Osteoblast (primary cell): Measurements from ENCODE around the gene F7. TPM values are rescaled to one million over a fixed set of nuclear protein-coding genes. Genes with fewer than 3 reads are reported as not detected.

ENCODE experiments used
- DNase-seq: peaks from one replicate; pipeline ENCODE4 v3.0.0; 2011; ENCODE audit warnings: low spot score, mixed read lengths; ENCODE audit not compliant: insufficient read length; ENCODE audit errors: missing footprints
- H2AFZ ChIP-seq: 2 replicates; pipeline ENCODE4 v1.6.0; 2011; ENCODE audit warnings: mild to moderate bottlenecking, low read length
- H3K27ac ChIP-seq: 2 replicates; pipeline ENCODE4 v1.5.1; 2011; ENCODE audit warnings: mild to moderate bottlenecking, low read depth, low read length, moderate library complexity
- H3K27me3 ChIP-seq: 2 replicates; pipeline ENCODE4 v1.6.0; 2012; ENCODE audit warnings: mild to moderate bottlenecking, control low read depth, inconsistent platforms, low read length, moderate library complexity; ENCODE audit not compliant: insufficient read depth
- H3K36me3 ChIP-seq: 2 replicates; pipeline ENCODE4 v1.5.1; 2011; ENCODE audit warnings: mild to moderate bottlenecking, low read length, control low read depth, moderate library complexity; ENCODE audit not compliant: insufficient read depth
- H3K4me1 ChIP-seq: 2 replicates; pipeline ENCODE4 v1.5.1; 2011; ENCODE audit warnings: mild to moderate bottlenecking, low read length, control low read depth, moderate library complexity; ENCODE audit not compliant: insufficient read depth
- H3K4me2 ChIP-seq: 2 replicates; pipeline ENCODE4 v1.6.0; 2011; ENCODE audit warnings: mild to moderate bottlenecking, low read length; ENCODE audit not compliant: insufficient read depth
- H3K4me3 ChIP-seq: fragments of 200-600 bp; sonication (generic); 3 replicates; pipeline ENCODE4 v1.5.1; 2012; ENCODE audit warnings: mild to moderate bottlenecking, low read length, inconsistent platforms; ENCODE audit not compliant: insufficient read depth
- H3K79me2 ChIP-seq: 2 replicates; pipeline ENCODE4 v1.6.0; 2012; ENCODE audit warnings: mild to moderate bottlenecking, low read length, control low read depth, inconsistent platforms; ENCODE audit not compliant: insufficient read depth
- H3K9me3 ChIP-seq: 2 replicates; pipeline ENCODE4 v1.5.1; 2011; ENCODE audit warnings: low read depth, low read length, control low read depth
- H4K20me1 ChIP-seq: 2 replicates; pipeline ENCODE4 v1.6.0; 2012; ENCODE audit warnings: mild to moderate bottlenecking, low read length, control low read depth; ENCODE audit not compliant: insufficient read depth
- total RNA-seq: library from RNA; depleted of rRNA; stranded (reverse); fragments of >200 nt; gene quantifications from 2 replicates; pipeline ENCODE4 v1.2.3, GENCODE V29; 2012
- TF ChIP-seq, protein P1 (sequence below): IDR thresholded peaks from 2 replicates; pipeline ENCODE4 v1.5.1; 2011; ENCODE audit warnings: mild to moderate bottlenecking, low read depth, low read length, moderate library complexity; ENCODE audit errors: extremely low read depth

Gene F7
- total RNA-seq, 1 donor = under 0.01 TPM

DNA sequence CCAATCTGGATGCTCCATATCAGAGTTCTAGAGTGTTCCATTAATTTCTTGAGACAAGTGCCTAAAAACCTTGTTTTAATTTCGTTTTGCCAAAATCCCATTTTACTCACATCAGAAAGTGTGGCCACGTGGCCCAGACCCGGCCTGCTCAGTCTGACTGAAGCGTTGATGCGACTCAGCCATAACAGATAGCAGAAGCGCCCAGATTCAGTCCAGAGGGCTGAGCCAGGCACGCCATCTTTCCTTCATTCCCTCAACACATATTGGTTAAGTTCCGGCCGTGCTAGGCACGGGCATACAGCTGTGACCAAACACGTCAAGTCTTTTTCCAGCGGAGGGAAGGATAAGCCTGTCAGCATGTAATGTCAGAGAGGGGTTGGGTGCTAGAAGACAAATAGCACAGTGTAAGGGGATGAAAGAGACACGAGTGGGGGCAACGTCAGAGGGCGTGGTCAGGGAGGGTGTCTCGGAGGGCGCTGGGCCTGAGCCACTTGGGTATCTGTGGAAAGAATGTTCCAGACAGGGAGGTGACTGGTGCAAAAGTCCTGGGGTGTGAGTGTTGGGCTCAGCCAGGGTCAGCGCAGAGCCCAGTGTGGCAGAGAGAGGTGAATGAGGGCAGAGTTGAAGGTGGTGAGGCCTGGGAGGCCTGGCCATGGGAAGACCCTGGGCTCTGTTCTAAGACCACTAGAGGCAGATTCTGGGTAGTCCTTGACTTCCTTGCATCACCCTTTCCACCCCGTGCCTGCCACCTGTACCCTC lies 20.1 kb downstream of the F7 start:
- H3K4me3 ChIP-seq = no peak overlapping the region
- H4K20me1 ChIP-seq = no peaks in the 10 kb centered on the region
- TF ChIP-seq, protein P1, sequence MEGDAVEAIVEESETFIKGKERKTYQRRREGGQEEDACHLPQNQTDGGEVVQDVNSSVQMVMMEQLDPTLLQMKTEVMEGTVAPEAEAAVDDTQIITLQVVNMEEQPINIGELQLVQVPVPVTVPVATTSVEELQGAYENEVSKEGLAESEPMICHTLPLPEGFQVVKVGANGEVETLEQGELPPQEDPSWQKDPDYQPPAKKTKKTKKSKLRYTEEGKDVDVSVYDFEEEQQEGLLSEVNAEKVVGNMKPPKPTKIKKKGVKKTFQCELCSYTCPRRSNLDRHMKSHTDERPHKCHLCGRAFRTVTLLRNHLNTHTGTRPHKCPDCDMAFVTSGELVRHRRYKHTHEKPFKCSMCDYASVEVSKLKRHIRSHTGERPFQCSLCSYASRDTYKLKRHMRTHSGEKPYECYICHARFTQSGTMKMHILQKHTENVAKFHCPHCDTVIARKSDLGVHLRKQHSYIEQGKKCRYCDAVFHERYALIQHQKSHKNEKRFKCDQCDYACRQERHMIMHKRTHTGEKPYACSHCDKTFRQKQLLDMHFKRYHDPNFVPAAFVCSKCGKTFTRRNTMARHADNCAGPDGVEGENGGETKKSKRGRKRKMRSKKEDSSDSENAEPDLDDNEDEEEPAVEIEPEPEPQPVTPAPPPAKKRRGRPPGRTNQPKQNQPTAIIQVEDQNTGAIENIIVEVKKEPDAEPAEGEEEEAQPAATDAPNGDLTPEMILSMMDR = no peak
- DNase-seq = peak; percentile 41
- H3K4me2 ChIP-seq = no peak overlapping the region
- H3K4me1 ChIP-seq = no peaks in the 10 kb centered on the region
- H3K79me2 ChIP-seq = no peaks in the 10 kb centered on the region
- no peaks in the 10 kb centered on the region for H3K36me3 ChIP-seq
- H3K27ac ChIP-seq = no peak overlapping the region
- H2AFZ ChIP-seq = no peak overlapping the region
- peaks cover 9% of the 10 kb centered on the region for H3K27me3 ChIP-seq
- H3K9me3 ChIP-seq = no peaks in the 10 kb centered on the region

DNA sequence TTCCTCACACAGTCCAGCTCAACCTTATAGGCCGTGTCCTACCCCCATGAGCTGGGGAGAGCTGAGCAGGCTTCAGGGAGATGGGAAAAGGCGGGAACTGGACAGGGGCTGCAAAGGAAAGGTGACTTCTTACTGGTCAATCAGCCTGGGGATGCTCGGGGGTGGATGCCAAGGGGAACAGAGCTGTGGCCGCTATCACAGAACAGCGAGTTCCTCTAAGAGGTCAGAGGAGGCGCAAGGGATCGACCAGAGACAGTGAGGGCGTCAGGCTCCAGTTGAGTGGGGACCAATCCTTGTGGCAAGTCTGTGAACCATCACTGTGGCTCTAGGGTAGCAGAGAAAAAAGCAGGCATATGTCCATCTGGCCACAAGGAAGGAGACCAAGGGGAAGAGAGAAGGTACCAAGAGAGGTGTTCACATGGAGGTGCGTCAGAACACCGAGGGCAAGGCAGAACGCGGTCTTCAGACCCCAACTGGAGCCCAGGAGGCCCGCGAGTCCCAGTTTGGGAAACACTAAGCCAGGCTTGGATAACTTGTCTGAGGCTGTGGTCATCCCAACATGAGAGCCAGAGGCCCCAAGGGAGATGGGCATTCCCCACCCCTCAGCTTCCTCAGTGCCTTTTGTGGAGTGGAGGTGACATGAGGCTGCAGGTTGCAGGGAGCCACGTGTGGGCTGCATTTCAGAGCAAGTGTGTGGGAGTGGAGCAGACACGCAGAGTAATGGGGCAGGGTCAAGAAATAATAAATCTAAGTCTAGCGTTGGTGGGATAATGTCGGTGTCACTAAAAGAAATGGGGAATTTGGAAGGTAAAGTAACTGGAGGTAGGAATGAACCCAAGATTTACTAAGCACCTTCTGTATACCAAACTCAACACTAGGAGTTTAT lies 20.9 kb downstream of the F7 start:
- peak; percentile 76 for DNase-seq
- Histone ChIP-seq H3K36me3 (no peaks in the 10 kb centered on the region), H3K27me3 (peaks cover 17% of the 10 kb centered on the region), H3K79me2 (no peaks in the 10 kb centered on the region), H3K4me1 (no peaks in the 10 kb centered on the region), H2AFZ (no peak overlapping the region), H3K4me2 (no peak overlapping the region), H3K9me3 (no peaks in the 10 kb centered on the region), H4K20me1 (no peaks in the 10 kb centered on the region), H3K4me3 (no peak overlapping the region), H3K27ac (no peak overlapping the region)
- TF ChIP-seq, protein P1 = no peak

DNA sequence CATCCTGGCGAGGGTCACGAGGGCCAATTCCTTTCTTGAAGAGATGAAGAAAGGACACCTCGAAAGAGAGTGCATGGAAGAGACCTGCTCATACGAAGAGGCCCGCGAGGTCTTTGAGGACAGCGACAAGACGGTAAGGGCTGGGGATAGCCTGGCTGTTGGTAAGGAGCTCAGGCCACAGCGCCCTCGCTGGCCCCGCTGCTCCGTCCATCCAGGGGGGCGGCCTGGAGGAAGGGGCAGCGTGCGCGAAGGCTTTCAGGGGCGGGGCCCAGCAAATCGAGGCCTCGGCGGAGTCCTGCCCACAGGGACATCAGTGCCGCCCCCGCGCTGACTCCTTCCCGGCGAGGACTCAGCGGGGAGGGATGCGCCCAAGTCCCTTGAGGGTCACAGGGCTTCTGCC lies 23.9 kb downstream of the F7 start:
- H3K9me3 ChIP-seq = no peaks in the 10 kb centered on the region
- H3K4me1 ChIP-seq = no peaks in the 10 kb centered on the region
- no peak for DNase-seq
- H3K27me3 ChIP-seq = peaks cover 33% of the 10 kb centered on the region
- H3K36me3 ChIP-seq = no peaks in the 10 kb centered on the region
- H4K20me1 ChIP-seq = no peaks in the 10 kb centered on the region
- H3K79me2 ChIP-seq = no peaks in the 10 kb centered on the region
- TF ChIP-seq, protein P1 = no peak
- no peak overlapping the region for H3K27ac ChIP-seq
- H3K4me2 ChIP-seq = peak overlapping the region; percentile 74
- peak overlapping the region; percentile 84 for H2AFZ ChIP-seq
- peak overlapping the region; percentile 61 for H3K4me3 ChIP-seq
